ENCODE measurements around the gene UNC119B.

Gene UNC119B

GRCh38 chr12:120678572-120678971, 31.7 kb upstream of the UNC119B start:
- no peaks in the 10 kb centered on the region for H3K4me1 ChIP-seq (ENCODE audit: low read length)
- H4K20me1 ChIP-seq (ENCODE audit: insufficient read depth, low read length): no peaks in the 10 kb centered on the region
- TF ChIP-seq EZH2phosphoT487 (IDR thresholded peaks at IDR 0.05; ENCODE audit: low read length) (no peak), EZH2 (optimal IDR thresholded peaks at IDR 0.05; ENCODE audit: low read depth, low read length) (no peak)
- TF ChIP-seq, protein P1, sequence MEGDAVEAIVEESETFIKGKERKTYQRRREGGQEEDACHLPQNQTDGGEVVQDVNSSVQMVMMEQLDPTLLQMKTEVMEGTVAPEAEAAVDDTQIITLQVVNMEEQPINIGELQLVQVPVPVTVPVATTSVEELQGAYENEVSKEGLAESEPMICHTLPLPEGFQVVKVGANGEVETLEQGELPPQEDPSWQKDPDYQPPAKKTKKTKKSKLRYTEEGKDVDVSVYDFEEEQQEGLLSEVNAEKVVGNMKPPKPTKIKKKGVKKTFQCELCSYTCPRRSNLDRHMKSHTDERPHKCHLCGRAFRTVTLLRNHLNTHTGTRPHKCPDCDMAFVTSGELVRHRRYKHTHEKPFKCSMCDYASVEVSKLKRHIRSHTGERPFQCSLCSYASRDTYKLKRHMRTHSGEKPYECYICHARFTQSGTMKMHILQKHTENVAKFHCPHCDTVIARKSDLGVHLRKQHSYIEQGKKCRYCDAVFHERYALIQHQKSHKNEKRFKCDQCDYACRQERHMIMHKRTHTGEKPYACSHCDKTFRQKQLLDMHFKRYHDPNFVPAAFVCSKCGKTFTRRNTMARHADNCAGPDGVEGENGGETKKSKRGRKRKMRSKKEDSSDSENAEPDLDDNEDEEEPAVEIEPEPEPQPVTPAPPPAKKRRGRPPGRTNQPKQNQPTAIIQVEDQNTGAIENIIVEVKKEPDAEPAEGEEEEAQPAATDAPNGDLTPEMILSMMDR (IDR thresholded peaks at IDR 0.05; ENCODE audit: low read length): no peak
- H3K9ac ChIP-seq (ENCODE audit: low read length): no peak overlapping the region
- H3K9me2 ChIP-seq (replicated peaks; ENCODE audit: insufficient read depth, low read length): no peaks in the 10 kb centered on the region
- DNase-seq: no peak
- H3K36me3 ChIP-seq (replicated peaks; ENCODE audit: insufficient read depth, low read length): no peaks in the 10 kb centered on the region
- no peaks in the 10 kb centered on the region for H3F3A ChIP-seq (ENCODE audit: insufficient read depth, low read length)
- H2AFZ ChIP-seq (ENCODE audit: low read length): no peak overlapping the region
- H3K4me2 ChIP-seq (ENCODE audit: low read depth, low read length): no peak overlapping the region
- H3K9me3 ChIP-seq (replicated peaks; ENCODE audit: insufficient read depth, low read length): no peaks in the 10 kb centered on the region
- no peak overlapping the region for H3K27ac ChIP-seq (ENCODE audit: low read length)
- no peak overlapping the region for H3K4me3 ChIP-seq (ENCODE audit: low read length)
- no peaks in the 10 kb centered on the region for H3K27me3 ChIP-seq (replicated peaks; ENCODE audit: insufficient read depth, low read length)
- no peaks in the 10 kb centered on the region for H3K79me2 ChIP-seq (ENCODE audit: low read length)

- Histone ChIP-seq H3K4me1 (ENCODE audit: low read length) (no peaks in the 10 kb centered on the region), H2AFZ (ENCODE audit: low read length) (no peak overlapping the region), H3K9me2 (replicated peaks; ENCODE audit: insufficient read depth, low read length) (no peaks in the 10 kb centered on the region), H3K4me3 (ENCODE audit: low read length) (no peak overlapping the region), H4K20me1 (ENCODE audit: insufficient read depth, low read length) (no peaks in the 10 kb centered on the region), H3F3A (ENCODE audit: insufficient read depth, low read length) (peaks cover 8% of the 10 kb centered on the region), H3K27me3 (replicated peaks; ENCODE audit: insufficient read depth, low read length) (no peaks in the 10 kb centered on the region), H3K79me2 (ENCODE audit: low read length) (no peaks in the 10 kb centered on the region), H3K9me3 (replicated peaks; ENCODE audit: insufficient read depth, low read length) (no peaks in the 10 kb centered on the region), H3K9ac (ENCODE audit: low read length) (no peak overlapping the region), H3K27ac (ENCODE audit: low read length) (no peak overlapping the region), H3K4me2 (ENCODE audit: low read depth, low read length) (no peak overlapping the region), H3K36me3 (replicated peaks; ENCODE audit: insufficient read depth, low read length) (no peaks in the 10 kb centered on the region)
- DNase-seq: no peak
- TF ChIP-seq, protein P1 (IDR thresholded peaks at IDR 0.05; ENCODE audit: low read length): no peak
- no peak for TF ChIP-seq EZH2 (optimal IDR thresholded peaks at IDR 0.05; ENCODE audit: low read depth, low read length)
- no peak for TF ChIP-seq EZH2phosphoT487 (IDR thresholded peaks at IDR 0.05; ENCODE audit: low read length)
Measured at GRCh38 chr12:120680165-120680738, 30.0 kb upstream of the UNC119B start.

GRCh38 chr12:120684523-120684932, 25.7 kb upstream of the UNC119B start:
- Histone ChIP-seq H3K27me3 (replicated peaks; ENCODE audit: insufficient read depth, low read length) (no peaks in the 10 kb centered on the region), H3K27ac (ENCODE audit: low read length) (peak overlapping the region; percentile 94), H4K20me1 (ENCODE audit: insufficient read depth, low read length) (no peaks in the 10 kb centered on the region), H3K36me3 (replicated peaks; ENCODE audit: insufficient read depth, low read length) (no peaks in the 10 kb centered on the region), H3K9ac (ENCODE audit: low read length) (peak overlapping the region; percentile 26; the same call in 1 of the 2 replicates), H3K4me2 (ENCODE audit: low read depth, low read length) (peak overlapping the region; percentile 47; the same call in 1 of the 2 replicates), H3F3A (ENCODE audit: insufficient read depth, low read length) (peaks cover 12% of the 10 kb centered on the region), H2AFZ (ENCODE audit: low read length) (peak overlapping the region; percentile 49), H3K9me2 (replicated peaks; ENCODE audit: insufficient read depth, low read length) (no peaks in the 10 kb centered on the region), H3K9me3 (replicated peaks; ENCODE audit: insufficient read depth, low read length) (no peaks in the 10 kb centered on the region), H3K4me3 (ENCODE audit: low read length) (no peak overlapping the region), H3K4me1 (ENCODE audit: low read length) (0 out of 2 replicates have a peak, but pooled peaks cover 3% of the 10 kb centered on the region), H3K79me2 (ENCODE audit: low read length) (peaks cover 22% of the 10 kb centered on the region)
- TF ChIP-seq, protein P1 (IDR thresholded peaks at IDR 0.05; ENCODE audit: low read length): no peak
- no peak for TF ChIP-seq EZH2 (optimal IDR thresholded peaks at IDR 0.05; ENCODE audit: low read depth, low read length)
- TF ChIP-seq EZH2phosphoT487 (IDR thresholded peaks at IDR 0.05; ENCODE audit: low read length): no peak
- peak; percentile 50 for DNase-seq
